Astrocyte of the cerebellum (primary cell): ENCODE results near the gene REP15.

Experiments used
- DNase-seq: peaks from one replicate; pipeline ENCODE4 v3.0.0-alpha.2; 2011; ENCODE audit warnings: low read depth
- H3K4me3 ChIP-seq: 2 replicates; pipeline ENCODE4 v1.5.1; 2011; ENCODE audit warnings: mild to moderate bottlenecking, low read depth, low read length, moderate library complexity
- CTCF ChIP-seq: IDR thresholded peaks from 2 replicates; pipeline ENCODE4 v1.5.1; 2012; ENCODE audit warnings: low read length, low read depth, moderate library complexity, mild to moderate bottlenecking; ENCODE audit errors: missing control alignments
- in situ Hi-C: cut with HindIII; loops from 2 replicates; pipeline ENCODE4 v1.10.0; 2017; ENCODE audit warnings: low sequenced_read_pairs

The REP15 gene

GRCh38 chr12:27707216-27707615, 11.0 kb downstream of the REP15 start:
- no peak for DNase-seq

GRCh38 chr12:27709212-27709931, 13.1 kb downstream of the REP15 start:
- TF ChIP-seq CTCF: no peak
- no peak for DNase-seq
- peak overlapping the region; percentile 99 for H3K4me3 ChIP-seq
- in situ Hi-C loops: no loop called here

More at GRCh38 chr12:27707216-27707615, 11.0 kb downstream of the REP15 start:
- H3K4me3 ChIP-seq: no peak overlapping the region
- TF ChIP-seq CTCF: no peak
- in situ Hi-C loops: no loop called here

- TF ChIP-seq CTCF: no peak
- in situ Hi-C loops: no loop called here
- no peak for DNase-seq
- peak overlapping the region; percentile 99 for H3K4me3 ChIP-seq
These were observed 13.8 kb downstream of the REP15 start for GRCh38 chr12:27709932-27710591.

- H3K4me3 ChIP-seq: peak within 1 kb of the TSS; percentile 99
- in situ Hi-C loops: no loop called here
- peak; percentile 77 for DNase-seq
- no peak for TF ChIP-seq CTCF
These were observed 14.5 kb downstream of the REP15 start, which contains the start of gene MRPS35 for GRCh38 chr12:27710592-27711316. Gene MRPS35, plus strand, starts transcription at chr12:27710832. Its CDS starts 12 bp downstream, at chr12:27710844.

- no peak for TF ChIP-seq CTCF
- no peak for DNase-seq
- H3K4me3 ChIP-seq: peak overlapping the region; percentile 99
- in situ Hi-C loops: no loop called here
These were observed 15.1 kb downstream of the REP15 start for GRCh38 chr12:27711317-27711682.

- no peak for DNase-seq
- in situ Hi-C loops: no loop called here
- H3K4me3 ChIP-seq: peak overlapping the region; percentile 99
These were observed 15.7 kb downstream of the REP15 start for GRCh38 chr12:27711967-27712366.

More at GRCh38 chr12:27711967-27712366, 15.7 kb downstream of the REP15 start:
- no peak for TF ChIP-seq CTCF
